ES-I3 (cell line): Measurements from ENCODE around the gene ADCY2.
A peak's percentile ranks its signal among the peaks of the same experiment; 100 is the strongest.

Experiments
- H3K36me3 ChIP-seq: 2 replicates; pipeline ENCODE4 v1.6.1; 2013; ENCODE audit warnings: mild to moderate bottlenecking, low read length, control low read depth, moderate library complexity; ENCODE audit not compliant: insufficient read depth
- H3K4me1 ChIP-seq: 2 replicates; pipeline ENCODE4 v1.6.1; 2013; ENCODE audit warnings: mild to moderate bottlenecking, control low read depth, low read length; ENCODE audit not compliant: insufficient read depth
- H3K9ac ChIP-seq: 2 replicates; pipeline ENCODE4 v1.6.1; 2013; ENCODE audit warnings: low read depth, mild to moderate bottlenecking, low read length, moderate library complexity
- H3K9me3 ChIP-seq: 2 replicates; pipeline ENCODE4 v1.6.1; 2013; ENCODE audit warnings: mild to moderate bottlenecking, low read length, moderate library complexity; ENCODE audit not compliant: control insufficient read depth, insufficient read depth

ADCY2 gene

GRCh38 chr5:7388553-7388952 lies 7.4 kb upstream of the ADCY2 start:
- H3K9me3 ChIP-seq, result no peaks in the 10 kb centered on the region
- no peak overlapping the region for H3K9ac ChIP-seq
- H3K4me1 ChIP-seq, result peaks cover 26% of the 10 kb centered on the region

GRCh38 chr5:7391215-7391614 lies 4.7 kb upstream of the ADCY2 start:
- H3K36me3 ChIP-seq, result no peaks in the 10 kb centered on the region
- no peaks in the 10 kb centered on the region for H3K9me3 ChIP-seq
- H3K9ac ChIP-seq, result no peak overlapping the region
- H3K4me1 ChIP-seq, result peaks cover 30% of the 10 kb centered on the region

More at GRCh38 chr5:7388553-7388952, 7.4 kb upstream of the ADCY2 start:
- no peaks in the 10 kb centered on the region for H3K36me3 ChIP-seq

GRCh38 chr5:7391814-7392692 lies 3.9 kb upstream of the ADCY2 start:
- peaks cover 30% of the 10 kb centered on the region for H3K4me1 ChIP-seq
- H3K36me3 ChIP-seq, result no peaks in the 10 kb centered on the region
- no peaks in the 10 kb centered on the region for H3K9me3 ChIP-seq
- H3K9ac ChIP-seq, result no peak overlapping the region

GRCh38 chr5:7392693-7393024 lies 3.3 kb upstream of the ADCY2 start:
- Histone ChIP-seq H3K9me3 (no peaks in the 10 kb centered on the region), H3K4me1 (peaks cover 30% of the 10 kb centered on the region), H3K9ac (no peak overlapping the region; the same call in 1 of the 2 replicates), H3K36me3 (no peaks in the 10 kb centered on the region)

- peak overlapping the region; percentile 88 for H3K9ac ChIP-seq
Observed at GRCh38 chr5:7393921-7394799, 1.8 kb upstream of the ADCY2 start.

GRCh38 chr5:7394889-7395431 lies 978 bp upstream of the ADCY2 start:
- Histone ChIP-seq H3K9me3 (no peaks in the 10 kb centered on the region), H3K9ac (peak overlapping the region; percentile 88), H3K36me3 (no peaks in the 10 kb centered on the region), H3K4me1 (peaks cover 38% of the 10 kb centered on the region)

More at GRCh38 chr5:7393921-7394799, 1.8 kb upstream of the ADCY2 start:
- H3K36me3 ChIP-seq, result no peaks in the 10 kb centered on the region
- peaks cover 38% of the 10 kb centered on the region for H3K4me1 ChIP-seq
- H3K9me3 ChIP-seq, result no peaks in the 10 kb centered on the region

GRCh38 chr5:7395432-7395946 lies 449 bp upstream of the ADCY2 start:
- H3K9ac ChIP-seq, result peak overlapping the region; percentile 88
- H3K4me1 ChIP-seq, result peaks cover 42% of the 10 kb centered on the region

GRCh38 chr5:7396713-7397454 lies 946 bp downstream of the ADCY2 start:
- Histone ChIP-seq H3K9ac (peak overlapping the region; percentile 66), H3K4me1 (peaks cover 47% of the 10 kb centered on the region), H3K9me3 (no peaks in the 10 kb centered on the region), H3K36me3 (no peaks in the 10 kb centered on the region)

More at GRCh38 chr5:7395432-7395946, 449 bp upstream of the ADCY2 start:
- Histone ChIP-seq H3K36me3 (no peaks in the 10 kb centered on the region), H3K9me3 (no peaks in the 10 kb centered on the region)

- Histone ChIP-seq H3K9me3 (no peaks in the 10 kb centered on the region), H3K4me1 (peaks cover 42% of the 10 kb centered on the region), H3K9ac (peak overlapping the region; percentile 66), H3K36me3 (no peaks in the 10 kb centered on the region)
Observed at GRCh38 chr5:7397937-7398336, 2.0 kb downstream of the ADCY2 start.

- H3K4me1 ChIP-seq, result peaks cover 34% of the 10 kb centered on the region
- no peaks in the 10 kb centered on the region for H3K9me3 ChIP-seq
- peak overlapping the region; percentile 66; the same call in 1 of the 2 replicates for H3K9ac ChIP-seq
- H3K36me3 ChIP-seq, result no peaks in the 10 kb centered on the region
Observed at GRCh38 chr5:7398596-7399280, 2.8 kb downstream of the ADCY2 start.

- Histone ChIP-seq H3K9ac (no peak overlapping the region), H3K4me1 (peaks cover 19% of the 10 kb centered on the region), H3K36me3 (no peaks in the 10 kb centered on the region), H3K9me3 (no peaks in the 10 kb centered on the region)
Observed at GRCh38 chr5:7405277-7405676, 9.3 kb downstream of the ADCY2 start.

GRCh38 chr5:7410936-7411511 lies 15.1 kb downstream of the ADCY2 start:
- H3K36me3 ChIP-seq, result peaks cover 10% of the 10 kb centered on the region; the same call in 1 of the 2 replicates

GRCh38 chr5:7412409-7412808 lies 16.5 kb downstream of the ADCY2 start:
- no peak overlapping the region for H3K9ac ChIP-seq
- H3K9me3 ChIP-seq, result no peaks in the 10 kb centered on the region
- H3K36me3 ChIP-seq, result peaks cover 11% of the 10 kb centered on the region; the same call in 1 of the 2 replicates
- H3K4me1 ChIP-seq, result peaks cover 15% of the 10 kb centered on the region

More at GRCh38 chr5:7410936-7411511, 15.1 kb downstream of the ADCY2 start:
- Histone ChIP-seq H3K9ac (no peak overlapping the region), H3K4me1 (peaks cover 15% of the 10 kb centered on the region; the same call in 1 of the 2 replicates), H3K9me3 (no peaks in the 10 kb centered on the region)
